Astrocyte of the spinal cord (primary cell): Measurements from ENCODE around the gene GJC3.
"Not testable (repeated sequence)": the region's sequence is repeated elsewhere in the genome, so short reads cannot be mapped to it uniquely, and the experiment has no call there.

Source experiments
- DNase-seq: peaks from one replicate; pipeline ENCODE4 v3.0.0; 2011; ENCODE audit warnings: low read depth, low spot score
- H3K4me3 ChIP-seq: 2 replicates; pipeline ENCODE4 v1.5.1; 2011; ENCODE audit warnings: low read depth, mild to moderate bottlenecking, low read length, moderate library complexity
- in situ Hi-C: cut with HindIII; loops from 2 replicates; pipeline ENCODE4 v1.10.0; 2017; ENCODE audit warnings: low sequenced_read_pairs
- TF ChIP-seq, protein P1 (sequence below): IDR thresholded peaks from 2 replicates; pipeline ENCODE4 v1.5.1; 2012; ENCODE audit warnings: low read depth, mild to moderate bottlenecking, low read length, inconsistent platforms

Gene GJC3

GRCh38 chr7:99928994-99929729 lies at the start of gene GJC3:
Gene GJC3, minus strand, starts transcription at chr7:99929620. Its CDS starts 0 bp downstream, at chr7:99929620.
- peak within 1 kb of the TSS; percentile 2 for H3K4me3 ChIP-seq
- in situ Hi-C loops, result no loop called here
- TF ChIP-seq, protein P1, sequence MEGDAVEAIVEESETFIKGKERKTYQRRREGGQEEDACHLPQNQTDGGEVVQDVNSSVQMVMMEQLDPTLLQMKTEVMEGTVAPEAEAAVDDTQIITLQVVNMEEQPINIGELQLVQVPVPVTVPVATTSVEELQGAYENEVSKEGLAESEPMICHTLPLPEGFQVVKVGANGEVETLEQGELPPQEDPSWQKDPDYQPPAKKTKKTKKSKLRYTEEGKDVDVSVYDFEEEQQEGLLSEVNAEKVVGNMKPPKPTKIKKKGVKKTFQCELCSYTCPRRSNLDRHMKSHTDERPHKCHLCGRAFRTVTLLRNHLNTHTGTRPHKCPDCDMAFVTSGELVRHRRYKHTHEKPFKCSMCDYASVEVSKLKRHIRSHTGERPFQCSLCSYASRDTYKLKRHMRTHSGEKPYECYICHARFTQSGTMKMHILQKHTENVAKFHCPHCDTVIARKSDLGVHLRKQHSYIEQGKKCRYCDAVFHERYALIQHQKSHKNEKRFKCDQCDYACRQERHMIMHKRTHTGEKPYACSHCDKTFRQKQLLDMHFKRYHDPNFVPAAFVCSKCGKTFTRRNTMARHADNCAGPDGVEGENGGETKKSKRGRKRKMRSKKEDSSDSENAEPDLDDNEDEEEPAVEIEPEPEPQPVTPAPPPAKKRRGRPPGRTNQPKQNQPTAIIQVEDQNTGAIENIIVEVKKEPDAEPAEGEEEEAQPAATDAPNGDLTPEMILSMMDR, result peak; percentile 36
- DNase-seq, result peak; percentile 33

DNA sequence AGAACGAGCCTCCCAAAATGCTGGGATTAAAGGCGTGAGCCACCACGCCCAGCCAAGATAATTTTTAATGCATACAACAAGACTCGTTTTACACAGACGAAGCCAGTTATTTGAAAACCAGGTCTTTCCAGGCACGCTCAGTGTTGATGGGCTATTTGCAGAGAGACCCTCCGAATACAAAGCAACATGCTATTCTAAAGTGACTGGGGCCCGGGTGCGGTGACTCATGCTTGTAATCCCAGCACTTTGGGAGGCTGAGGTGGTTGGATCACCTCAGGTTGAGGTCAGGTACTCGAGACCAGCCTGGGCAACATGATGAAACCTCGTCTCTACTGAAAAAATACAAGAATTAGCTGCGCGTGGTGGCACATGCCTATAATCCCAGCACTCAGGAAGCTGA lies 47.2 kb upstream of the GJC3 start:
- H3K4me3 ChIP-seq, result no peak overlapping the region
- no peak for DNase-seq
- in situ Hi-C loops, result no loop called here
- TF ChIP-seq, protein P1, result no peak

GRCh38 chr7:99975782-99976521 lies 46.5 kb upstream of the GJC3 start, which contains the start of gene AZGP1:
Gene AZGP1, minus strand, starts transcription at chr7:99976031. Its CDS starts 11 bp downstream, at chr7:99976020.
- TF ChIP-seq, protein P1, result no peak
- H3K4me3 ChIP-seq, result no peak within 1 kb of the TSS
- in situ Hi-C loops, result no loop called here
- no peak for DNase-seq

DNA sequence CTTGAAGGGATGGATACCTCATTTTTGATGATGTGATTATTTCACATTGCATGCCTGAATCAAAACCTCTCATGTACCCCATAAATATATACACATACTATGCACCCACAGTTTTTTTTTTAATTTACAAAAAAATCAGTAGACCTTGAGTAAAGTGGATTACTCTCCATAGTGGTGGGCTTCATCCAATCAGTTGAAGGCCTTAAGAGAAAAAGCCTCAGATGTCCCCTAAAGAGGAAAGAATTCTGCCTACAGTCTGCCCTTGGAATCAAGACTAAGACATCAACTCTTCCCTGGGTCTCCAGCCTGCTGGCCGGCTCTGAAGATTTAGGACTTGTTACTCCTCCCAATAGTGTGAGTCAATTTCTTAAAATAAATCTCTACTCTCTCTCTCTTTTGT lies 45.3 kb upstream of the GJC3 start:
- H3K4me3 ChIP-seq, result no peak overlapping the region
- TF ChIP-seq, protein P1, result no peak
- in situ Hi-C loops, result no loop called here
- DNase-seq, result no peak

DNA sequence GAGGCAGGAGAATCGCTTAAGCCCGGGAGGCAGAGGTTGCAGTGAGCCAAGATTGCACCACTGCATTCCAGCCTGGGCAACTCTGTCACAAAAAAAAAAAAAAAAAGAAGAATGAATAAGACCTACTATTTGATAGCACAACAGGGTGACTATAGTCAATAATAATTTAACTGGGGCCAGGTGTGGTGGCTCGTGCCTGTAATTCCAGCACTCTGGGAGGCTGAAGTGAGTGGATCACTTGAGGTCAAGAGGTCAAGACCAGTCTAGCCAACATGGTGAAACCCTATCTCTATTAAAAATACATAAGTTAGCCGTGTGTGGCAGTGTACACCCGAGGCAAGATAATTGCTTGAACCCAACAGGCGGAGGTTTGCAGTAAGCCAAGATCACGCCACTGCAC lies 44.4 kb upstream of the GJC3 start:
- DNase-seq, H3K4me3 ChIP-seq, in situ Hi-C loops: not testable (repeated sequence)

- no peak for DNase-seq
- in situ Hi-C loops, result no loop called here
- TF ChIP-seq, protein P1, result no peak
- H3K4me3 ChIP-seq, result no peak overlapping the region
Observed at GRCh38 chr7:99971242-99971641, 41.8 kb upstream of the GJC3 start.

DNA sequence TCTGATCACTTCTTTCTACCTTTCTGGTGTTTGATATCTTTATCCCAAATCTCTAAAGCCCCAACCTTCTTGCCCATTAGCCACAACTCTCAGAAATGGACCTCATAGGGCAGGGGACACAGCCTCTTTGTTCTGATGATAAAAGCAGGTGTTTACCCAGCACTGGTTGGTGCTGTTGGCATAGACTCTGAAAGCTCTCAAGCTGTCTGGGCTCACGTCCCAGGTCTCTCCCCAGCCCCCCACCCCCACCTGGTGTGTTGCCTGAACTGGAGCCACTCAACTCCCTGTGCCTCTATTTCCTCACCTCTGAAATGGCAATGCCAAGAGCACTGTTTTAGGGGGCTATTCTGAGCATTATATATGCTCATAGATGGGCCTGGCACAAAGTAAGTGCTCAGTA lies 40.4 kb upstream of the GJC3 start:
- in situ Hi-C loops, DNase-seq: not testable (repeated sequence)

More for the DNA sequence above, 40.4 kb upstream of the GJC3 start:
- H3K4me3 ChIP-seq, result not testable (repeated sequence)
